LoVo (cell line): ENCODE results near the gene IFT57.
"Not testable (repeated sequence)": the region's sequence is repeated elsewhere in the genome, so short reads cannot be mapped to it uniquely, and the experiment has no call there.

Source experiments
- DNase-seq: peaks from one replicate; pipeline ENCODE4 v3.0.0-alpha.2; 2016; ENCODE audit warnings: low spot score

The IFT57 gene, protein sequence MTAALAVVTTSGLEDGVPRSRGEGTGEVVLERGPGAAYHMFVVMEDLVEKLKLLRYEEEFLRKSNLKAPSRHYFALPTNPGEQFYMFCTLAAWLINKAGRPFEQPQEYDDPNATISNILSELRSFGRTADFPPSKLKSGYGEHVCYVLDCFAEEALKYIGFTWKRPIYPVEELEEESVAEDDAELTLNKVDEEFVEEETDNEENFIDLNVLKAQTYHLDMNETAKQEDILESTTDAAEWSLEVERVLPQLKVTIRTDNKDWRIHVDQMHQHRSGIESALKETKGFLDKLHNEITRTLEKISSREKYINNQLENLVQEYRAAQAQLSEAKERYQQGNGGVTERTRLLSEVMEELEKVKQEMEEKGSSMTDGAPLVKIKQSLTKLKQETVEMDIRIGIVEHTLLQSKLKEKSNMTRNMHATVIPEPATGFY

DNA sequence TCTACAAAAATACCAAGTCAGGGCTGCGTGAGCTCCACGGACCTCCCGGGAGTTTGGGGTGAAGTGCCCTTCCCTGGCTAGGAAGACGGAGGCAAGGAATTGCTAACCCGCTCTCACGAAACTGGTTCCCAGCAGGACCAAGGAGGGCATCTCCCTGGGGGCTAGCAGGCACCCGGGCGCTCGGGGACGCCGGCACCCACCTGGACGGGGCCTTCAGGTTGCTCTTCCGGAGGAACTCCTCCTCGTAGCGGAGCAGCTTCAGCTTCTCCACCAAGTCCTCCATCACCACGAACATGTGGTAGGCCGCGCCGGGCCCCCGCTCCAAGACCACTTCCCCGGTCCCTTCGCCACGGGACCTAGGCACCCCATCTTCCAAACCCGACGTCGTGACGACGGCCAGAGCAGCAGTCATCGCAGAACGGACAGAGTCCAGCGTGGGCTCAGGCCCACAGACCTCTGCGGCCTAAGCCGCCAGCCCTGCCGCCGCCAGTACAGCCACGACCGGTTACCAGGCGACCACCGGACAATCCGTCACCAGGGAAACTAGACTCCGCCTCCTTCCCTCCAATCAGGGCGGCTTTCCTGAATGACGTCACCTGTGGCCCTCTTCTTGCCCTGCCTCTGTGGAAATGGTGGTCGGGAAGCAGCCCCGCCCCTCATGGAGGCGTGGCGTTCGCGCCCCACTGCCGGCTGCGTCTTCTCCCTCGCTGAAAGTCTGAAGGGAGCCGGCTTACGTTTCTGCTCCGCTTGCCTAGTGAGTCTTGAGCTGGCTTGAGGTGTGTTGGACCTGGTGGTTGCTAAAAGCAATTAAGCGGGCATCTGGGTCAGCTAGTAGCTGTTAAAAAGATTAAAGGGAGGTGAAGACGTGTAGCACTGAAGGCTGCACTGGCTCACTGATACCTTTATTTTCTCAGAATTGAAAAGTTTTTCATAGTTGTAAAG lies at the start of gene IFT57:
Gene IFT57 (minus strand): TSS at position 514 of the 942 bp plus-strand sequence. CDS start 102 bp downstream, at position 412.
- DNase-seq = peak; percentile 96

DNA sequence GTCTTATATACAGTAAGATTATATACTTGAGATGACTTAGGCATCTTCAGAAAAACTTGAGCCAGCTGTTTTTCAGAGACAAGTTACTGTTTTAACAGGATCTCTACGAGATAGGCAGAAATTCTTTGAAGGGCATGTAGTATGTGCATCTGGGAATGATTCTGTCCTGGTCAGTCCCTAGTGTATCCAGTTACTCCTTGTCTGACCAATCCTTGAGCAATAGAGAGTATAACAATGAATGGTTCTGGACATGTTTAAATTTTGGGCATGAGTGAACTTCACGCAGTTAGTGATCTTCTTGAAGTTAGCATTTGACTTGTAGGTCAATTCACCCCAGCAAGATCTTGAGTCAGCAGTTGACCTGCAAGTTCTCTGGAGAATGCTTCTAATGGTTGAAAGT lies 49.4 kb upstream of the IFT57 start:
- no peak for DNase-seq

DNA sequence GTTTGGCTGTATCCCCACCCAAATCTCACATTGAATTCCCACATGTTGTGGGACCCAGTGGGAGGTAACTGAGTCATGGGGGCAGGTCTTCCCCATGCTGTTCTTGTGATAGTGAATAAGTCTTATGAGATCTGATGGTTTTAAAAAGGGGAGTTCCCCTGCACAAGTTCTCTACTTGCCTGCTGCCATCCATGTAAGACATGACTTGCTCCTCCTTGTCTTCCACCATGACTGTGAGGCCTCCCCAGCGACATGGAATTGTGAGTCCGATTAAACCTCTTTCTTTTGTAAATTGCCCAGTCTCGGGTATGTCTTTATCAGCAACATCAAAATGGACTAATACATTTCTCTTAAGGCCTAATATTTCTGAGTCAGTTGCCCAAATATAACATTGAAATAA lies 46.0 kb upstream of the IFT57 start:
- DNase-seq = not testable (repeated sequence)

DNA sequence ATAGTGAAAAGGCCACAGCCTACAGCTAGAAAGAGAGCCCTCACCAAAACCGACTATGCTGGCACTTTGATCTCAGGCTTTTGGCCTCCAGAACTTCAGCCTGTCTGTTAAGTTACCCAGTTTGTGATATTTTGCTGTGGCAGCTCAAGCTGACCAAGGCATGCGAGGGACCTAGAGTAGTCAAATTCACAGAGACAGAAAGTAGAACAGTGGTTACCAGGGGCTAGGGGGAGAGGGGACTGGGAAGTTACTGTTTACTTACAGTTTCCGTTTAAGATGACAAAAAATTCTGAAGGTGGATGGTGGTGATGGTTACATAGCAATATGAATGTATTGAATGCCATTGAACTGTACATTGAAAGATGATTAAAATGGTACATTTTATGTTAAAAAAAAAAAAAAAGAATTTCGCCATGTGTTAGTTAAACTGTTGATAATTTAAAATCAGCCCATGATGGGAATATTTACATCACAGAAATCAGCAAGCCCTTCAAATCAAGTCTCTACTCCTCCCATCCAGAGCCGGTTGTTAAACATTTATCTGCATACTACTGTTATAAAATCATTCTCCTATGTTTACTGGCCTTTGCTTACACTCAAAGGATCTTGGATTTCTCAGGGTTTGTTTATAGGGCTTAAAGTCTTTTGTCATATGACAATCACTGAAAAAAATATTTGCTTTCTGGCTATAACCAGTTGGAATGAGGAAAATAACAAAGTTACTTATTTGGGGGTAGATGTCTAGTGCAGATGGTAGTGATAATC lies 42.5 kb upstream of the IFT57 start:
- not testable (repeated sequence) for DNase-seq

DNA sequence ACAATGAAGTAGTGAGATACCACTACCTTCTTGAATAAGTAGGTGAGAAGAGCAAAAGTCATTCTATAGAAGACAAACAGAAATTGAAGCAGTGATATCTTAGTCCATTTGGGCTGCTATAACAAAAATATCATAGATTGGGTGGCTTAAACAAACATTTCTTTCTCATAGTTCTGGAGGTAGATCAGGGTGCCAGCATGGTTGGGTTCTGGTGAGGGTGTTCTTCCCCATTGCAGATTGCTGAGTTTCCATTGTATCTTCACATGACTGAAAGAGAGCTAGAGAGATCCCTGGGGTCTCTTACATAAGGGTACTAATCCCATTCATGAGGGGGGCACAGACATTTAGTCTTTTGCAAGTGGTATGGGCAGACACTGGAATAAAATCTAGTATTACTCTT lies 32.9 kb upstream of the IFT57 start:
- DNase-seq = no peak

DNA sequence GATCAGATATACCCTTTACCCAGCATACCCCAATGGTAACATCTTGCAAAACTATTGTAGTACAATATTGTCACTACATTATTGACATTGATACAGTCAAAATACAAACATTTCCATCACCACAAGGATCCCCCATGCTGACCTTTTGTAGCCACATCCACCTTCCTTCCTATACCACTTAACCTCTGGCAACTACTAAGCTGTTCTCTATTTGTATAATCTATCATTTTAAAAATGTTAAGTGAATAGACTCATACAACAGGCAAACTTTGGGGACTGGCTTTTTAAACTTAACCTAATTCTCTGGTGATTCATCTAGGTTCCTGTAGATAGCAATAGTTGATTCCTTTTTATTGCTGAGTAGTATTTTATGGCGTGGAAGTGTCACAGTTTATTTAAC lies 29.6 kb upstream of the IFT57 start:
- DNase-seq = no peak

DNA sequence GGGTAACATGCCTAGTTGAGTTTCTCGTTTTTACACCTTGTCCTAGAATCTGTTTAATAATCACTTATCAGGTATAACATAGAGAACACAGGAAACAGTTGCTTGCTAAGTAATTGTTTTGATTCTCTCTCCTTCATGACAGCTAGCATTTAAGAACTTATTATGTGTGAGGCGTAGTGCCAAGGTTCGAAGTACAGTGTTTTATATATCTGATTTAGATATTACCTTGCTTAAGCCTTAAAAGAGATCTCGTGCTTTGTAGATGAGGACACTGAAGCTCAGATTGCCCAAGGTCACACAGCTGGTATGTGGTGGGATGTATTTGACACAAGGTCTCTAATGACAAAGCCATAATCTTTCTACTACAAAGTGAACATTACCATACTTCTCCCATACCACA lies 29.0 kb upstream of the IFT57 start:
- DNase-seq = no peak

DNA sequence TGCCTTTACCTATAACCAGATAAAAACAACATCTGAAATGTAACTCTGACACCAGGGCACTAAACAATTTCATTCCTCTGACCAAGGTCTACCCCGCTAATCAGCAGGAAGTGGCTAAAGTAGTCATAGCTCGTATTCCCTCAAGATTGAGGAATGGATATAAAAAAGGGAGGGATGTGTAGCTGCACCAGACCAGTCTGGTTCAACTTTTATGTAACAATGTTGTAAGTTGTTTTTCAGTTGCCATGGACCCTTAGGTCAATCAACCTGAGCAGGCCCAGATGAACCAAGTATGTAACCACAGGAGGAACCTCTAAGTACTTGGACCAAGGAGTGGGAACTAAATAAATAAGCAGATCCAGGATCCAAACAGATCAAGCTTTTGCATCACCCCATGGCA lies 28.4 kb upstream of the IFT57 start:
- DNase-seq = no peak

DNA sequence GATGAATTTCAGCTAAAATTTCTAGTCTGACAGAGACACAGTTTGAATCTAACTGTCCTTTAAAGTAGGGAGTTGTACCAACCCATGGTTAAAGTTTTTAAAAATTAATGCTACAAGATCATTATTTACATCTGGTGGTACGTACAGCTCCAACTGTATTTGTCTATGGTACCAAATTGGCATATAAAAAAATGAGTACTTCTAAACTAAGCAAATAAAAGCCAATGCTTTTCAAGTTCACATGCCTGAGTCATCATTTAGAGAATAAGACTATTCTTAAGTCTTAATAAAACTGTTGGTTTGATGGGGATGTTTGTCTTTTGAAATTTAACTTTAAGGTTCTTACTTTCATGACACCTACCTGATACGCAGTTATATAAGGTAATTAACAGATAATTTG lies 21.0 kb upstream of the IFT57 start:
- no peak for DNase-seq

DNA sequence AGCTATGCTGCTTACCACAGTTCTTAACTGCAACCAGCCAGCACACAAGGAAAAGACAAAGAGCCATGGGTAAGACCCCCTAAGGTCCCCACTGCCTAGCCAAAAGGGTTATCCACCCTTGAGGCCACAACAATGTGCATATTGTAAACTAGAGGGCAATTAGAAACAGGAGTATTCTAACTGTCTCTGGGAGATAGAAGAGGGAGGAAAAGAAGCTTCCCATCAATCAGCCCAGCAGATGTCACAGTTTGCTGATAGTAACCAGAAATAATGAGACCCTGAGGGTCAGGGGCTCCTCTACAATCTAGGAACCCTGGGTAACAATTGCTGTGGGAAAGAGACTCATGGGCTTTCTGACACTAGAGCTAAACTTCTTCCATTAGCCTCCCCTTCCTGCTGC lies 20.6 kb upstream of the IFT57 start:
- no peak for DNase-seq

DNA sequence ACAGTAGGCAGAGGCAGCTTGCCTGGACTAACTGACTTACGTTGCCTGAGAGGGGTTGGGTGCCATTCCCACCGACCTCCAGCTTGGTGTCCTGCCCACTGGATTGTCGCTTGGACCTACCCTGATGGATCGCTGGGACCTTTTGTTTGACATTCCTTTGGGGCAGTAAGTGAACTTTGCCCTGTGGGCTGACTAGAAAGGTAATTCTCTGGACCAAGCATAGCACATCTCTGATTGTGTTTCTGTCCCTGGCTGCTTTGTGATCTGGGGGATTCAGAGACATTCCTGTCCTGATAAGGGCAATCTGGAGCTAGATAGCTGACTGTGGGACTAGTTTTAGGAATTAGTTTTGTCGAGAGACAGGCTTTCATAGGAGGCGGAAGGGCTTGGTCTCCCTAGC lies 19.5 kb upstream of the IFT57 start:
- DNase-seq = no peak

DNA sequence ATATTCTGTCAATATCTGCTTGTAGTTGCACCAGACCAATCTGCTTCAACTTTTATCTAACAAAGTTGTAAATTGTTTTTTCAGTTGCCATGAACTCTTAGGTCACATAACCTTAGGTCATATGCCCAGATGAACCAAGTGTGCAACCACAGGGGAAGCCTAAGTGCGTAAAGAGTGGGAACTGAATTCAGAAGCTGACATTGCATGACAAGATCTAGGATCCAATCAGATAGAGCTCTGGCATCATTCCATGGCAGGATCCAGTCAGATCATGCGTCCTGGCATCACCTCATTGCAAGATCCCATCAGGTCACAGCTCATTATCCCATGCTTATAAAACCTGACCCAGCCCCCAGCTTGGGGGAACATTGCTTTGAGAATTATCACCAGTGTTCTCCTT lies 18.9 kb upstream of the IFT57 start:
- DNase-seq = no peak

DNA sequence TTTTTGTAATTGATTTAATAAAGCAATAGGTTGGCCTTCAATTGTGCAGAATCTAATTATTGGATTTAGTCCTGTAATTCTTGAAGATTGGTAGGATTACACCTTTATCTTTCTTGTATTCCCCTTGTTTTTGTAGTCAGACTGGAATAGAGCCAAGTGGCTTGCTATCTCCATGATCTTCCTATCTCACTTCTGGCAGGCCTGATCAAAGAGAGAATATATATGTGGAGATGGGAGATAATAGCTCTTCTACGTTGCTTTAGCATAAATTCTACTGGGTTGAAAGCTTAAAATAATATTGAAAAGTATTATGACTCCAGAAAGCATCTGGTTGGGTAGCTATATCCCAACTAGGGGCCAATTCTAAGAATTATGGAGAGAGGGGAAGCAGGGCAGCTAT lies 16.9 kb upstream of the IFT57 start:
- no peak for DNase-seq

DNA sequence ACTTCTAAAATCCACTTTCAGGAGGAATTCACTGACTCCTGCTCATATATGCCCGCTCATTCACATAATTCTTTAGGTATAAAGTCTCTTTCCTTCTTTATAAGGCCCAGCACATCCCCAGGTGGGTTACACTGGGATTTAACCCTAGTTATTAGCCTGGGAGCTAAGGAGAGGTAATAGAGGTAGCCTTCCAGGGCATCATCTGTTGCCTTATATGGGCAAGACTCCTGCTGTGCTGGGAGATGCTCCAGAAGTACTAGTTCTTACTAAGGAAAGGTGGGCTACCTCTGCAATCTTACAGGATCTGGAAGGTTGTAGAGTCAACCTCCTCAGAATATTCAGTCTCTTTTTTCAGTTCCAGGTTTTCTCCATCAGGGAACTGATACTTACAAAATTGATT lies 13.1 kb upstream of the IFT57 start:
- no peak for DNase-seq

DNA sequence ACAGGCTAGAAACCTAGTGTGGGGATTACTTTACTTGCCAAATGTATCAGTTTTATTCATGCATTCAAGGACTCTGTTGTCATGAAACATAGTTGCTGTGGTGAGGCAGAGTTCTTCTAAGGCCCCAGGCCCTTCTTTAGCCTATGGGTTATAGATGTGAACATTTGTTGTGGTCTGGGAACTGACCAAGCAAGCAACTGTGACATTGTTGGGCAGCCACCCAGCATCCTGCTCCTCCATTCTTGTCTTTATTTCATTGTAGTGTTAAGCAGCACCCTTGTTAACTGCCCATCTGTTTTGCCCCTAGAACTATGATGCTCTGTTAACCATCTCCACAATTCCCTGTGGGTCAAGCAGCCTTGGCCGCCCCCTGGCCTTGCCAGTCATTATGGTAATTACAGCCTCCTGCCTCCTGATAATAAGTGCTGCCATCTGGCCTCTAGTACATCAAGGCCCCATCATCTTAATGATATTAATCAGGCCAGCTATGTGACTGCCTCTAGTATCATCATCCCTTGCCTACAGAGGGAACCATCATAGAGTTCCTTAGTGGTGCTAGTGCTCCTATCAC lies 12.2 kb upstream of the IFT57 start:
- no peak for DNase-seq

DNA sequence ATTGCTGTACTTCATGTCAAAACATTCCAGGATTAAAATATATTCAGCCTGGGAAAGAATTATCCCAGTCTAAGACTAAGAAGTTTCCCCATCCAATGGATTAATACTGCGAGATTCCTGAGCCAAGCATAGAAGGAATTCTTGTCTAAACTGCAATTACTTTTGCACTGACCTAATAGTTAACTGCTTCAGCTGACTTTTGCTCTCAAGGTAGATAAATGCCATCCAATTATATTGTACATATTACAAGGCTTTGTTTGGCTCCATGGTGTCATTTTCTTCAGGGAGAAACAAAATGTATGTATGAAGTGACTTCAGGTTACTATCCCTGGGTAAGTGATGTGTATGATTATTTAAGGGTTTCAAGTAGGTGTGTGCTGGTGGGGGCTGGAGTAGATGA lies 6.1 kb upstream of the IFT57 start:
- DNase-seq = no peak

DNA sequence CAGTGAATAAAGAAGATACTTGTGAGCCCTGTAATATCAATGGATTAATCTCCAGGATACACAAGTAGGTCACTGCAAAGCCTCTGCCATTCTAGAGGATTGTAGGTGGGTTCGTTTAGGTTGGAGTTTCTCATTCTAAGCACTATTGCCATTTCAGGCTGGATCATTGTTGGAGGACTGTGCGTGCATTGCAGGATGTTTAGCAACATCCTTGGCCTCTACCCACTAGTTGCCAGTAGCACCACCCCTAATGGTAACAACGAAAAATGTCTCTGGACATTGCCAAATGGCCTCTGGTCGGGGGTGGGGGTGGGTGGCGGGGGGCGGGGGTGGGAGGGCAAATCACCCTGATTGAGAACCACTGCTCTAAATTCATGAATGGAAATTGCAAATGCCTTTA lies 4.9 kb upstream of the IFT57 start:
- DNase-seq = no peak

DNA sequence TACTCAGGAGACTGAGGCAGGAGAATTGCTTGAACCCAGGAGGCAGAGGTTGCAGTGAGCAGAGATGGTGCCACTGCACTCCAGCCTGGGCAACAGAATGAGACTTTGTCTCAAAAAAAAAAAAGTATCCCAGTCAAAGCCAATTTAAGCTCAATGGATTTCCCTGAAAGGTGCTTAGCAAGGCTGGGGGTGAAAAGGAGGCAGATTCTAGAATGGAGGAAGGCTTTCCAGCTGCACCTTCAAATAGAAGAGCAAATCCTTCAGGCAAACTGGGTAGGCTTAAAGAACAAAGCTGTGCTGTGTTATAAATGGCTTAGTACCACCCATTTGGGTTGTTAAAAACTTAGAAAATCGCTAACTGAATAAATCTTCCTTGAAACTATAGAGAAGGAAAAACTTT lies 3.0 kb upstream of the IFT57 start:
- no peak for DNase-seq

DNA sequence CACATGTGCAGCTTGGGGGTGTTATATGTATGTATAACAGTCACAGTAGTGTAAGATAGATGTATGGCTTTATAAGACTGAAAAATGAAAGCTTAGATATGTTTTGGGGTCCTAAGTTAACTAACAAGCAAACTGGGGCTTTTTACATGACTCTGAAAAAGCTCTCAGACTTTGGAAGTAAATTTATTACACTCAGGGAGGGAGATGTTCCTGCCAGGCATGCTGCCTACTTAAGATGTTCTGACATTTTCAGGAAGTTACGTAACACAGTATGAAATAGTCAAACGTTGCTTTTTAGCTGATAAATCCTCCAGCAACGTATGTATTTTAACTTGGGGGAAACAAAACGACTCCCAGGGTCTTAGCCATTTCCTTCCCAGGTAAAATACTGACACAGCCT lies 1.7 kb upstream of the IFT57 start:
- DNase-seq = no peak

DNA sequence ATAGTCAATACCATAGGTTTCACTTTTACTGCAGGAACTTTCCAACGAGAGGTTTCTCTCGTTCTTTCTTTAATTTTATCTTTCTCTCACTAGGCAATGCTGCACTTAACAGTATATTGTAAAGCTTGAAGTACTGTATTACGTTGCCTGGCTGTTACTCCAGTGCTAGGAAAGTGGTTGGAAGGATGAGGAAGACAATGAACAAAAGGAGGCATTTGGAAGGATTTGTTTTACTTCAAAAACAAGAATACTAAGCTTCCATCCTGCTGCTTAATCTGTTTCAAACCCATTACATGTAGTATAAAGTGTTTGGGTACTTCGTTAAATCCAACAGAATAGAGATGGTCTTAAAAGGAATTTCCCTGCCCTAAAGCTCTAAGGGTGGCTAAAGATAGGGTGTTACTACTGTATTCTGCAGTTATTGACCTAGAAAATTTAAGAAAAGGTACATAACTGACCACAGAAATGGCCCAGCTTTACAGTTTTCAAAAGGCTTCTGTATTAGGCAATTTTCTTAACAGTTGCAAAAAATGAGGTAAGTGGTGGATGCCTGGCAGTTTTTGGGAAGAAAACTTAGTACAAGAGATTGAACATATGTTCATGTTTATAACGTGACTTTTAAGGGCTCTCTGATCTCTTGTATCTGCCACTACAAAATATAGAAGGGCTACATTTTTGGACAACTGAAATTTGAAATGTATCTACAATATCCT lies 785 bp upstream of the IFT57 start:
- DNase-seq = no peak

DNA sequence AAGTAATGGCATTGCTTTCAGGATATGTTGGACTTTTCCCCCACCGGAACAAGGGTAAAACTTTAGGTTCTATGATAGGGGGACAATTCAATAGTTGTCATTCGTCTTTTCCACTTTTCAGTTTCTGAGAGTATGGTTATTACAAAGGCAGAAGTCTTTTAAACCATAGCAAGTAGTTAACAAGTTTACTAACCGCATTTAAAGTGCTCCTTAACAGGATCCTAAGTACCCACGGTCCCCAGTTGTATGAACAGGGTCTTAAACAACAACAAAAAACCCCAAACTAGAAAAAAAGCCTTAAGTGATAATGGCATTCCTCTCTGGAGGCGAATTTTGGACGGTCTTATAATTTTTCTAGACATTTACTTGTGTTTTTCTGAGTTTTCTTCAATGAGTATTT lies 831 bp downstream of the IFT57 start:
- DNase-seq = no peak
